GM12874 (cell line): ENCODE data around the gene SYTL3.

Source experiments
- TF ChIP-seq, protein P1 (sequence below): IDR thresholded peaks from 2 replicates; pipeline ENCODE4 v1.5.1; 2011; ENCODE audit warnings: low read depth, mild to moderate bottlenecking, control low read depth, low read length, moderate library complexity; ENCODE audit not compliant: insufficient read depth

Gene SYTL3

DNA sequence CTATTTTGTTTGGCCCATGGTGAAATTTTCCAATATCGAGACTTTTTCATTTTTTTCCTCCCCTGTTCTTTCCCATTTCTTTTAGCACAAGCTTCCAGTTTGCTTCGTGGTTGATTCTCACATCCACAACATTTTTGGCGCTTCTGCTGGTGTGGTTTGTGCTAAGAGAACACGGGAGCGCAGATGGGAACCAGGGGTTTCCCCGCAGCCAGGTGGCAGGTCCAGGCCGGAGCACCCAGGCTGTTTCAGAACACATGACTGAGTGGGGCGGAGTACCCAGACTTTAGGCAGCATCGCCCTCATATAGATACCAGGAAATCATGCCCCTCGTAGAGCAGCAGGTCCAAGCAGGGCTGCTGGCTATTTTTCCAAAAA, 58.0 kb downstream of the SYTL3 start:
- TF ChIP-seq, protein P1, sequence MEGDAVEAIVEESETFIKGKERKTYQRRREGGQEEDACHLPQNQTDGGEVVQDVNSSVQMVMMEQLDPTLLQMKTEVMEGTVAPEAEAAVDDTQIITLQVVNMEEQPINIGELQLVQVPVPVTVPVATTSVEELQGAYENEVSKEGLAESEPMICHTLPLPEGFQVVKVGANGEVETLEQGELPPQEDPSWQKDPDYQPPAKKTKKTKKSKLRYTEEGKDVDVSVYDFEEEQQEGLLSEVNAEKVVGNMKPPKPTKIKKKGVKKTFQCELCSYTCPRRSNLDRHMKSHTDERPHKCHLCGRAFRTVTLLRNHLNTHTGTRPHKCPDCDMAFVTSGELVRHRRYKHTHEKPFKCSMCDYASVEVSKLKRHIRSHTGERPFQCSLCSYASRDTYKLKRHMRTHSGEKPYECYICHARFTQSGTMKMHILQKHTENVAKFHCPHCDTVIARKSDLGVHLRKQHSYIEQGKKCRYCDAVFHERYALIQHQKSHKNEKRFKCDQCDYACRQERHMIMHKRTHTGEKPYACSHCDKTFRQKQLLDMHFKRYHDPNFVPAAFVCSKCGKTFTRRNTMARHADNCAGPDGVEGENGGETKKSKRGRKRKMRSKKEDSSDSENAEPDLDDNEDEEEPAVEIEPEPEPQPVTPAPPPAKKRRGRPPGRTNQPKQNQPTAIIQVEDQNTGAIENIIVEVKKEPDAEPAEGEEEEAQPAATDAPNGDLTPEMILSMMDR = no peak

DNA sequence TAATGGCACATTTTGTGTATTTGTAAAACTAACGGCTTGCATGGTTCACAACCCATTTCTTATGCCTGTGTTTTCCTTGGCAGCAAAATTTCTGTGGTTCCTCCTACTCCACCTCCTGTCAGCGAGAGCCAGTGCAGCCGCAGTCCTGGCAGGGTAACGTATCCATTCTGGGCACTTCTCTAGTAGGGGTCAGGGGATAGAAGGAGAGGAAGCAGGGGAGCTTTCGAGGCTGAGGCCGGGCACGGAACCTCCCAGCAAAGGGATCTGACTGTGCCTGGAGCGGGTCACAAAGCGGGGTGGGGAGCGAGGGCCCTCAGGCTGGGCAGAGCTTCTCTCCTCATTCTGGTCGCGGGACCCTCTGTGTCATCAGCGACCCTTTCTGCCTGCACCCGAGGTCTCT, 58.4 kb downstream of the SYTL3 start:
- TF ChIP-seq, protein P1 = no peak

DNA sequence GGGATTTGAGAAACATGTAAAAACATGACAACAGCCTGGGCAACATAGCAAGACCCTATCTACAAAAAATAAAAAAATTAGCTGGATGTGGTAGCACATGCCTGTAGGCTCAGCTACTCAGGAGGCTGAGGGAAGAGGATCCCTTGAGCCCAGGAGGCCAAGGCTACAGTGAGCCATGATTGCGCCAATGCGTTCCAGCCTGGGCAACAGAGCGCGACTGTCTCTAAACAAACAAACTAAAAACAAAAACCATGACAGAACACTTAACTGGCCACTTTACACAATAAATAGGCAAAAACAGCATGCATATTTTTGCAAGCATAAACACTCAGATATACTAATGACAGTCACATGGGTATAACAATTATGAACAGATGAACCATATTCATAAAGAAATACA, 60.0 kb downstream of the SYTL3 start:
- TF ChIP-seq, protein P1 = no peak

DNA sequence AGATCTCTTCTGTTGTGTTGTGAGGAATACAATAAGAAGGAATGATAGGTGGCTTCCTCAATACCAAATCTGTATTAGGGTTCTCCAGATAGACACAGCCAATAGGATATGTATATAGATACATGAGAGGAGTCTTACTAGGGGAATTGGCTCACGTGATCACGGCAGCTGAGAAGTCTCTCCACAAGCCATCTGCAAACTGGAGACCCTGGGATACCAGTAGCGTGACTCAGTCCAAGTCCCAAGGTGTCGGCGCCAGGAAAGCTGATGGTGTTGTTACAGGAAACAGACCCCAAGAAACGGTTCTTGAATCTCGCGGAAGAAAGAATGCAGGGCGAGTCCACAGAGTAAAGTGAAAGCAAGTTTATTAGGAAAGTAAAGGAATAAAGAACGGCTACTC, 61.4 kb downstream of the SYTL3 start:
- TF ChIP-seq, protein P1 = no peak

DNA sequence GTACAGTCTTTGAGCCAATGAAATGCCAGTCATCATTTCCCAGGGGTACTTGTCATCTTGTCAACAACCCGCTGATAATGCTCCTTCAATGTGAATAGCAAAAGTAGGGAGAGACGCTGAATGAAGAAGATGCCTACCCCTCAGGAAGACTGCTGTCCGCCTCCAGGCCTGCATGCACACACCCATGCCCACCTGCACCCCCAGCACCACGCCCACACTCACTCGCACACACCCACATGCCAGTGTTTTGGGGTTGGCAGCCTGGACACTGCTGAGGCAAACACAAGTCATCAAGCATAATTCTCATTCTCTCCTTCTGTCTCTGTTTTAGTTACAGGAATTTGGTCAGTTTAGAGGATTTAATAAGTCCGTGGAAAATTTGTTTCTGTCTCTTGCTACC, 63.6 kb downstream of the SYTL3 start:
- TF ChIP-seq, protein P1 = no peak

DNA sequence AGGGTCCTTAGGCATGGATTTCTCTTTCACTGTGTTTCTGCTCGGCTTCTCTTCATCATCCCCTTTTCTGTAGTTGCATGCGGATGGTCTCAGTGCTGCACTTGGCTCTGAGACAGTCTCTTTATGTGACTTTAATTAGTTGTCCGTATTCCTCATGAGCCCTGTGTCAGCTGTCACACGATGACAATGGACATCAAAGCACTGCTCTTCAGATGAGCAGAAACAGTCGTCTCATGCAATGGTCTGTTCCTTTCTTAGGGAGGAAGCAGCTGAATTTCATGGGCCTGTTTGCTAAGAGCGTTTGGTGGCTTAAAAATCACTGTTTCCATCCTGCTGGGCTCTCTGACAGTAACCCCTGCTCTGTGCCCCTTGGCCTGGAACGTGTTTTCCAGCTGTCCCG, 64.9 kb downstream of the SYTL3 start:
- TF ChIP-seq, protein P1 = no peak

DNA sequence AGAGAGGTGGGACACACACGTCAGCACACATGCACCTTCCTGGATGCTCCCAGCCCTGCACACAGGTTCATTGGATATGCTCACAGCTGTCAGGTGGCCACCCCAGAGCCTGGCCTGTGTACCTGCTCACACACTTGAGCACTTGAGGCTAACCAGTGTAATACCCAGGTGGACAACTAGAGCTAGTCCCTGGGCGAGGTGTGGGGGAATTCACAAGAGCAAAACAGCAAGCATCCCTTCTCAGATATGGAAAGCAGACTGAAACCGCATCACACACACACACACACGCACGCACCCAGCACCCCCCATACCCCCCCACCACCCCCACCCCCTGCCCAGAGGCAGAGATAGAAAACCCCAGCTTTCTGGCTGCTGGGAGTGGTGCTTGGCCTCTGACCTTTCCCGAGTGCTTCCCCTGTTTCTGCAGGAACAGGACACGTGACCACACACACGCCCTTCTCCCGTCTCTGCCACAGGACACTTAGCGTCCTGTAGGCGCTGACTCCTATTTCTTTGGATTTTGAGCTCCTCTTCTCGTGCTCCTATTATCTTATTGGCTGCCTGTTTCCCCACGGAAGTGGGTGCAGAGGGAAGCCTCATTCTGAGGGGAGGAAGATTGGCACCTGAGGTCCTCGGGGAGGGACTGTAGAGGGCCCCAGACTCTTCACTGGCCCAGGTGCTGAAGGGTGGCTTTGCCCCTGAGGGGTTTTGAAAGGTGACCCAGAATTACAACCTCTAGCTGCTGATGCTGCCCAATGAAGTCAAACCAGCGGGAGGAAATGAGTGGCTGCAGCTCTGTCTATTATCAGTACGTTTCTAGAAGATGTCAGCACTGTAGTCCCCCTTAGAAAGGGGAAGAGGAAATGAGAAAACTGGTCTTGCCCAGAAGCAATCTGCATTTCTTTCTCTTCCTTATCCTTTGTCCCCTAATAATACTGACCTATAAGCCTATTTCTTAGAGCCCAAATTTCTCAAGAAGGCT, 65.8 kb downstream of the SYTL3 start:
- TF ChIP-seq, protein P1 = no peak
